DMS79 treated with DMSO at 0.1 percent for 48 hours (cell line): ENCODE measurements around the gene GRIK5.

ENCODE experiments used
- DNase-seq: peaks from one replicate; lab custom pipeline; 2025; lab: John Stamatoyannopoulos, UW

The GRIK5 gene

DNA sequence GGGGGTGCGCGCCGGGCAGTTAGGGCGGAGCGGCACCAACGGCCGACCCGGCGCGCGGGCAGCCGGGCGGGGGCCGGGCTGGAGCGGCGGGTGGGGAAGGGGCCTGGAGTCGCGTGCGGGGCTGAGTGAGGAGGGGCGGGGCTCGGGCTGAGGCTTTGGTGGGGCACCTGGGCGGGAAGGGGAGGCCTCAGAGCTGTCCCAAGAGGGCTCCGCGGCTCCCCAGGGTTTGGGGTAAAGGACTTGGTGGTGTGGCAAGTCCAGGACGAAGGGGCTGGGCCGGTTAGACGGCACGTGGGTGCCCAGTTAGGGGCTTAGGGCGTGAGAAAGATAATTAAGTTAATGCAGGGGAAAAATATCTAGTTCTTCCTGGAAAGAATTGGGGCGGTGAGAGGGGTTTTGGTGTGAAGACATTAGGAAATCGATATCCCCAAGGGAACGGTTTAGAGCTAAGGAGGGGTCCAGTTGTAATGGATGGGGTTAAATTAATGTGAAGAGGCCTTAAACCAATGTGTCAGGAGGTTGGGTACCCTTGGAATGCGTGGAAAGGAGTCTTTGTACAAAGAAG lies 6.5 kb upstream of the GRIK5 start:
- no peak for DNase-seq

DNA sequence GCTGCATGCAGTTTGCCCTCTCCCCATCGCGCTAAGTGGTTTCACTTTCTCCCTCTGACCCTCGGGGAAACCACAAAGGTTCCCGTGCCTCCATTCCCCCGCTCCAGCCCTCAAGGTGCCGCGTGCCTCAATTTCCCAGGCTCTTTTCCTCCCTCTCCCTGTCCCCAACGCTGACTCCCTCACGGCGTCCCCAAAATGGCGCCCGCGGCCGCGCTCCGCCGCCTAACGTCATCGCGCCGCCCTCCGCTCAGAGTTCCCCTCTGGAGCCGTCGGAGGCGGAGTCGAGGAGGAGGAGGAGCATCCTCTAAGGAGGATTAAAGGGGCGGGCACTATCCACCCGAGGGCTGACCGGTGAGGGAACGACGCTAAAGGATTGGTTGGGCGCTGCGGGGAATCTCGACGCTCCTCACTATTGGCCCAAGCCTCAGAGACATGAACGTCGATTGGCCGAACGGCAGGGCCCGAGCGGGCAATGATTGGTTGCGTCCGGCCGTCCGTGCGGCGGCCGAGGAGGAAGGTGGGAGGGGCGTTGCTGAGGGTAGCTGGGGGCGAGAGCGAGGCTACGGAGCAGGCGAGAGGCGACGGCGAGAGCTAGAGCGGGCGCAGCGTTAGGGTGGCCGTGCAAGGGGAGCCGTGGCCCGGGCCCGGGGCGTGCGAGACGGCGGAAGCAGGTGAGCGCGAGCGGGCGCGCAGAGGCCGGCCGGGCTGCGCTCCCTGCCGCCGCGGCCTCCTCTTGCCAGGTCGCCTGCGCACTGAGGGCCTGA lies 5.8 kb upstream of the GRIK5 start, which contains the start of gene ZNF574:
TSS of gene ZNF574 (plus strand) at position 551 of the 764 bp plus-strand sequence. CDS start 2,441 bp downstream, outside the sequence.
- peak; percentile 99 for DNase-seq

DNA sequence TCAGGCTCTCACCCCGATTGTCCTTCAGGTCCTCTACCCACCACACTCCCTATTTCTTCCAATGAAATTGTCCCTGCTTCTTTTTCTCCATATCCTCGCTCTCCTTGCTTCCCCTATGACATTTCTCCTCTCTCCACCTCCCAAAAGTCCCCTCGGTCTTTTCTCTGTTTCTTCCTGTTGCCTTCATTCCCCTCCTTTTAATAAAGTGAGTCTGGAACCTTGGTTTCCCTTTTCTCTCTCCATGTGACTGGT lies 5.3 kb upstream of the GRIK5 start:
- DNase-seq = peak; percentile 73

DNA sequence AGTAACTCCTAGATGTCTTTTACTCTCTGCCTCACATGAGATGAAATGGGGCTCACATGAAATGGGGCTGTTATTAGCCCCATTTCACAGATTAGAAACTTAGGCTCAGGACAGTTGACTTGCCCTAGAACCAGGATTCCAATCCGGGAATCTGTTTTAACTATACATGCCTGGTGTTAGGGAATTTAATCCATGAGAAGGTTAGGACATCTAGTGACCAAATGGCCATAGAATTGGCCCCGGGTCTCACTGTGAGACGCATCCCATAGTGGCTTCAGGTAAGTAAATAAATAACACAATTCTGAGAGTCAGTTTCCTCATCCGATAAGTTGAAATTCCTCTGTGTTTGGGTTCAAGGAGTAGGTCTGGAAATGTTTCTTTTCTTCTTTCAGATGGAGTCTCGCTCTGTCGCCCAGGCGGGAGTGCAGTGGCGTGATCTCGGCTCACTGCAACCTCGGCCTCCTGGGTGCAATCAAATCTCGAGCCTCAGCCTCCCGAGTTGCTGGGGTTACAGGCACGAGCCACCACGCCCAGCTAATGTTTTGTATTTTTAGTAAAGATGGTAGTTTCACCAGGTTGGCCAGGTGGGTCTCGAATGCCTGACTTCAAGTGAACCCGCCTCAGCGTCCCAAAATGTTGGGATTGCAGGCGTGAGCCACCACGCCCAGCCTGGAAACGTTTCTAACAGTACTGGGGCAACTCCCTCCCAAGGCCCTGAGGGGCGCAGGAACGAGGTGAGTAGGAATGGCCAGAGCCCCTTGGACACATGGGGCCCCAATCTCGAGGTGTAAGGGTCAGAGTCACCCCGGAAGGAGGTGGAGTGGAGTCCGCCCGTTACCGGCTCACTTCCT lies 4.7 kb upstream of the GRIK5 start:
- no peak for DNase-seq

DNA sequence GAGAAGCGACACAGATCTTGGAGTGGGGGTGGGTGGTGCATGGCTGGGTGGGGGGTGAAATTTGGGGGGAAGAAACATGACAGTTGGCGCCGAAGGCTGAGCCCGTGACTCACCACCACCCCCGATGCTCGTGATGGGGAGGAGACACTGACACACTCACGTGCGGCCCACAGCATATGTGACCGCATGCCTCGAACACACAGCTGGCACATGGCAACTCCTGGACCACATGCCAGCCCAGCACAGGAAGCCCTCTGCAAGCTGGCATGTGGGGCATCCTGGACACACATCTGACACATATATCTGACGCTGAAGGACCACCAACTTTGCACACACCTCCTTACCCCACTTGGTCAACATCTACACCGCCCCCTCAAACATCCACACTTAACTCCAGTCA lies 1.2 kb upstream of the GRIK5 start:
- DNase-seq = no peak

DNA sequence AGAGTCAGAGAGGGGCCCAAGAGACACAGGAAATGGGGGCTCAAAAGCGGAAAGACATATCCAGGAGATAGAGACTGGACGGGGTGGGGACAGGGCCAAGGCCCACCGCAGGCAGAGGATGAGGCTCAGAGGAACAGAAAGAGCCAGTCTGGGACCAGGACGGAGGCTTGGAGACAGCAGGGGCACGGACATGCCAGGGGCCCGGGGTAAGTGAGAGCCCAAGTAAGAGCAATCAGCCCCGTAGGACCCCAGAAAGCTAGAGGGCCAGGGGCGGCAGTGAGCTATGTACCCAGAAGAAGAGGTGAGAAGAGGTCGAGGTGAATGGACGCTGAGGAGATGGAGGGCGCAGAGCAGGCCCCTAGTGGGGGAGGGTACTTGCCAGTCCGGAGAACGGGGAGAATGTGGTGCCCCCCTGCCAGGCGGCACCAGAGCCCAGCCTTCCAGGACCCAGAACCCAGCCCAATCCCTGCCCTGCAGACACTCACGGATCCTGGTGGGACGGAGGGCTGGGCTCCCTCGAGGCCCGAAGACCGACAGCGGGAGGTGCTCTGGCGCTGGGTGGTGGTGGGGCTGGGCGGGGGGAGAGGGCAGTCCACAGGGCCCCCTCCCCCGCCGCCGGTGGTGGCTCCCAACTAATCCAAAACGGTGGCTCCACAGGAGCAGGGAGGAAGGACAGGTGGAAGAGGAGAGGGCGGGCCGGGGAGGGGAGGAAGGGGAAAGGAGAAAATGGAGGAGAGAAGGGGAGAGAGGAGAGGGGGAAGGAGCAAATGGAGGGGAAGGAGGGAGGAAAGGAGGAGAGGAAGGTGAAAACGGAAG lies 1.0 kb downstream of the GRIK5 start:
- peak; percentile 18 for DNase-seq

DNA sequence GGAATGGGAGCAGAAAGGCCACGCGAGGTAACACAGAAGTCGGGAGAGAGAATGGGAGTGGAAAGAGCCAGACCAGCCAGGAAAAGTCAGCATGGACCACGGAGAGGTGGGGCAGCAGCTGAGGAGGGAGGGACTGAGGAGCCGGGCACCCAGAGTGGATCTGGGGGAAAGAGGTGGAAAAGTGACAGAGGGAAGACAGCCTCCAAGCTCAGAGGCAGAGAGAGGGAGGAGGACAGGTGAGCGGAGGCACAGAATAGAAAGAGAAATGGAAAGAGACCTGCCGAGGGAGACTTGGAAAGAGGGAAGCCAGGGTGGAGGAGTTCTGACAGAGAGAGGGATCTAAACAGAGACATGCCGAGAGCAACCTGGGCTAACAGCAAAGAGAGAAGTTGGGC lies 1.6 kb downstream of the GRIK5 start:
- no peak for DNase-seq

DNA sequence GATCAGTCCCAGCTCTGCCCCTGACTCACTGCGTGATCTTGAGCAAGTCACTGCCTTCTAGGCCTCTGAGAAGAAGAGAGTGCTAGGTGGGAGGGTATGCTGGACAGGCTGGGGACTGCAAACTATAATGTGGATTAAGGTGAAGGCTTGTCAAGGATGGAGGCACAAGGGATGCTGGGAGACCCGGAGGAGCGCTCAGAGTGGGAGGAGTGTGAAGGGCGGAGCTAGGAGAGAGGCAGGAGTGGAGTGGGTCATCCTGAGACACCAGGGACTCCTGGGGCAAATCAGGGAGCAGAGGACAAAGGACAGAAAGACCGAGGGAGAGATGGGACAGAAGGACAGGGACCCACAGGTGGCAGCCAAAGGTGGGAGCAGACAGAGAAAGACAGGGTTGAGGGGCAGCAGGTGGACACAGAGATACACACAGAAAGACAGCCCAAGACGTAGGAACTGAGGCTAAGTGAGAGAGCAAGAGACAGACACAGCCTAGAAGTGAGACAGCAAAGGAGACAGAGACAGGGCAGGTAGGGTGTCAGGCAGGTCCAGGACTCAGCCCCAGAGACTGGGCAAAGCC lies 2.6 kb downstream of the GRIK5 start:
- no peak for DNase-seq

DNA sequence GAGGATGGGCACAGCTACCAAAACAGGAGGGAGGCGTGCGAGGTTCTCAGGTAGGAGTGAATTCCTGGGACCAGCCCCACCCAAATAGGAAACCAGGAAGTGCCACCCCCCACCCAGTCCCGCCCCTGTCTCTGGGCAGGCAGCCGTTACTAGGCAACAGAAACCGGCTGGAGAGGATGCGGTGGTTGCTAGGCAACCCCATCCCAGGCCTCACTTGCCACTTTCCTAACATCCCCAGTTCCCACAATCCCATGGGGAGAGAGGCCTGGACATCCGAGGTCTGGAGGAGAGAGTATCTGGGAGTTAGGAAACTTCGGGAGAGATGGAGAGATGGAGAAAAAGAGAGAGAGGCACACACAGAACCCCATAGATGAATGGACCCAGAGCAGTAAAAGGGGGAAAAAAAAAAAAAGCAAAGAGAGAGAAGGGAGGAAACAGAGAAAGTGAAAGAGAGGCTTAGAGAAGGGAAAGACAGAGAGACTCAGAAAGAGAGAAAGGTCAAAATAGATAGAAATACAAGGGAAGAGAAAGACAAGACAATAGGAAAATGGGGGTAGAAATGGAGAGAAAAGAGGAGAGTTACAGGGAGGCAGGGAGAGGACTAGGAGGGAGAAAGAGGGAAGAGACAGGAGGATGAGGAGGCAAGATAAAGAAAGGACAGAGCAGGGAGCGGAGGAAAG lies 3.8 kb downstream of the GRIK5 start:
- DNase-seq = peak; percentile 40

DNA sequence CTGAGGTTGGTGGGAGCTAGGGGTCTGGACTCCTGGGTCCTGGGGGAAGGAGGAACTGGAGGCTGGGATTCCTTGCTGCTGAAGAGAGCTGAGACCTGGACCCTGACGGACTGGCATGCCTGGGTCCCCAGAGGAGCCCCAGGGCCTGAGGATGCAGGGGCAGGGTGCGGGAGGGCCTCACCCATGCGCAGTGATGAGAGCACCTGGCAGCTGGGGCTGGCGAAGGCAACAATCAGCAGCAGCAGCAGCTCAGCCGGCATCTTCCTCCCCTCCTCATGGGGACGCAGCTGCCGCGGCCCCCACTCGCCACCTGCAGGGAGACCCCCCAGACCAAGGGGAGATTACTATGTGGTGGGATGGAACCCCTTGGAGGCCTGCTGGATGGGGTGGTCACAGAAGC lies 4.5 kb downstream of the GRIK5 start:
- no peak for DNase-seq

DNA sequence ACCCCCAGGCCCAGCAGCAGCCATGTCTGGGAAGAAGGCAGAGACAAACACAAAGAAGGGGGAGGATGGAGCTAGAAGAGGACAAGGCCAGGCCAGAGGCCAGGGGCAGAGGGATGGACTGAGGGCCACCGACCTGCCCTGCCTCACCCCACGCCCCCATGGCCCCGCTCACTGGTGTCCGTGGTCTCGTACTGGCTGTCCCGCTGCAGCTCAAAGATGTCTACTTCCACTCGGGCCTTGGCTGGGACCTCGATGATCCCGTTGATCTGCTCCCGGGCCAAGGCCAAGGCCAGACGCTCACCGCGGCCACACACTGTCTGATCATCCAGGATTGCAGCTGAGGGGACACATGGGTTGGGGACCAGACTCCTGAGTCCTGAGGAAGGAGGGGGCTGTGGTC lies 5.0 kb downstream of the GRIK5 start:
- DNase-seq = no peak

DNA sequence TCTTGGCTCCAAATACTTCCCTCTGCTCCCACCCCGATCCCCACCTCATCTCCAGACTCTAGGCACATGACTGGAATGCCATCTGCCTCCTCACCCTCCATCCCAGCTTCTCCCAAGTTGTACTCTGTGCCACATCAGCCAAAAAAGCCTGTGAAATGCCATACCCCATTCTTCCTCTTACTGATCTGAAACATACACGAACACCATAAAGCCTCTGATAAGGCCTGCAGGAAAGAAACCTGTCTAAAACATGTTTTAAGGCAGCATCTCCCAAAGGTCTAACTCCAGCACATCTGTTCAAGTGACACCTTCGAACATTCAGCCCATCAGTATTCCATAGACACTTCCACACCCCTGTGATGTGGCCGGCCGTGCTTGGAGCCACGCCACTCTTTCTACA lies 5.6 kb downstream of the GRIK5 start:
- DNase-seq = no peak

DNA sequence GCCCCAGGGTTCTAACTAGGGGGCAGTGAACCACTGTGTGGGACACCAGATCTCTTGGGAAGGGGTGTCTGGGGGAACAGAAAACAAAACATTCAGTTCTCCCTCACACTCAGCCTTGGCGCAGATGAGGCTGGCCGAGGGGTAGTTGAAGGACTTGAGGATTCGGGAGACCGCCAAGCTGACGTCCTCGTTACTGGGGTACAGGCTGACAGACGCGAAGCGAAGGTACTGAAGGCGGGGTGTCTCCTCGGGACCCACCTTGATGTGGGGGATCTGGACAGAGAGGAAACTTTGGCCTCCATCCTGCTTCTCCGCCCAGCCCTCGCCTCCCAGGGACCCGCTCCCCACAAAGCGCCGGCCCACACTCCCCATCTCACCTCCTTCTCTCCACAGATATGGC lies 7.6 kb downstream of the GRIK5 start:
- DNase-seq = no peak

DNA sequence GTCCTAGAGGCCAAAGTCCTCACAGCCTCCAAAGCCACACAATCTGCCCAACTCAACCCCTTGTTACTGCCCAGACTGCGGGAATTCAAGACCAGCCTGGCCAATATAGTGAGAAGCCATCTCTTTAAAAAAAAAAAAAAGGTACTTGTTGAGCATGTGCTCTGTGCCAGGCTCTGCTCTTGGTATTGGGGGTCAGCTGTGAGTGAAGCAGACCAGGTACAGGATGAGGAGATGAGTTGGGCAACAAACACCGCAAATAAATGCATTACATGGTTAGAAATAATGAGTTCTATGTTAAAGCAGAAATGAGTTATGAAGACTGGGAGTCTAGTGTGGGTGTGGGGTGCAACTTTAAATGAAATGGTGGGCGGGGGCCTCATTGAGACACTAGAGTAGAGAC lies 9.9 kb downstream of the GRIK5 start:
- no peak for DNase-seq

DNA sequence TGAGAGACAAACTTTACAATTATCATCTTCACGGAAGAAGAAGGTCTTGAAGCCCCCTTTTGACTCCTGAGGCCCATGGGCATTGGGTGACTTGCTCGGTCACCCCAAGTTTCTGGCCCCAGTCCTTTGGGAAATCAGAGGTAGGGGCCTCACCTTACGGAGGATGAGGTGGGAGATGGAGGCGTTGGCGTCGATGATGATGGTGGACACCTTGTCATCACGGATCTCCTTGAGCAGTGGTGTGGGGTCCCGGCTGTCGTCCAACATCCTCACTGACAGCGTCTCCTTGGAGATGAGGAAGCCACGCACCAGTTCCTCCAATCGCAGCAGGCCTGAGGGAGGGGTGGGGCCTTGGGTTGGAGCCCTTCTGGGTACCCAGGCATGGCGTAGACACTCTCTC lies 10.8 kb downstream of the GRIK5 start:
- no peak for DNase-seq

DNA sequence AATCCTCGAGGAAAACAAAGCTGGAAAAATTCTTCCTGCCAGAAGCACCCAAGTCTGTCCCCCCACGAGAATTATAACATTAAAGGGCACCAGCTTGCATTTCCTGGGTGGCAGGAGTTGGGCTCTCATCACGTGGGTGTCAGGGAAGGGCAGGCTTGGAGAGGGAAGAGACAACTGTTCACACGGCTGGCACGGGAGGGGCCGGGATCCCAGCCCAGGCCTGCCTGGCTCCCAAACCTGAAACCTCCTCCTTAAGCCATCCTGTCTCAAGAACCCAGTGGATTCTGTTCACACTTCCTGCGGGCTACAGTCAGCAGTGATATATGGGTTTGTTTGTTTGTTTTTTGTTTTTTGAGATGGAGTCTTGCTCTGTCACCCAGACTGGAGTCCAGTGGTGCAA lies 12.2 kb downstream of the GRIK5 start:
- DNase-seq = no peak

DNA sequence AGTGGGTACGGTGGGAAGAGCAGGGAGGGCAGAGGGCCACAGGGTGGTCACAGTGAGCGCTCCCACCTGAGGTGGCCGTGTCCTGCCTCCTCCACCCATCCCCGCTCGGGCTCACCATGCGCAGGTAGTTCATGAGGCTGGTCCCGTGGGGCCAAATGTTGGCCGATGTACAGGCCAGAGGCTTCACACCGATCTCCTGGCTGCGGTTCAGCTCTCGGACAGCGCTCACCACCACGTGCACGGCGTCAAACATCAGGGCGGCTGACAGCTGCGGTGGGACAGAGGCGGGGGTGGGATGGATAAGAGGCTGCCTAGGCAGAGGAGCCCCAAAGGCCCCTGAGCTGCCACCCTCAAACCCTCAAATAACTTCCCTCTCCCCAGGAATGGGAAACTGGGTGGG lies 15.8 kb downstream of the GRIK5 start:
- DNase-seq = no peak

DNA sequence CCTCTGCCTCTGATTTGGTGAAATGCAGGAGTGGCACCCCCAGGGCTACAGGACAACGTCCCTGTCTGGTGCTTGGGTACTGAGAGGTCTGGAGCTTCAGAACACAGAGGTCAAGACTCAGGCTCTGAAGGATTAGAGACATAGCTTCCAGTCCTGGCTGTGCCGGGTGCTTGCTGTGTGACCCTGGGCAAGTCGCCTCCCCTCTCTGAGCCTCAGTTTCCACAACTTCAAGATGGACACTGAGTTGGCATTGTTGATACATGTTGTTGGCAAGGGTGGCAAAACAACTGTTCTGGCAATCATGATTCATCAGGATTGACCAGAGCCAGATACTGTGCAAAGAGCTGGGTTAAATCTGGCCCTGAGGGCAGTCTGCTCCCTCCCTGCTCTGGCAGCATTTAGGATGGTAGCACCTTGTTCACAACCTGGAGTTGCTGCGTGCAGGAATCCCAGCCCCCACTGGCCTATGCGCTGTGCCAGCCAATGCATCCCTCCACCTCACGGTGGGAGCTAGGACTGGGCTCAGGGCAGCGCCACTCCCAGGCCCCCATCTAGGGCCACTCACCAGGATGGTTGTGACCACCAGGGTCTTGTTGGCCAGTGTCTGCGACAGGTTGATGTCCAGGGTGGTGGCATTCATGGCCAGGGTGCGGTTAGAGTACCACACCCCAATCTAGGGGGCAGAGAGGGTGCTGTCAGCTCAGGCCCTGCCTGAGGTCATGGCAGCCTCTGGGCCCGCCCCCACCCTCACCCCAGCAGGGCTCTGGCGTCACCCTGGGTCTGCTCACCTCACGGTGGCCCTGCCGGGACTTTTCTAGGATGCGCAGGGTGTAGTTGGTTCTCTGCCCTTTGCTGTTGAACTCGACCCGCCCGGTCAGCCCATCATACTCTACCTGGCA lies 16.7 kb downstream of the GRIK5 start:
- DNase-seq = no peak

DNA sequence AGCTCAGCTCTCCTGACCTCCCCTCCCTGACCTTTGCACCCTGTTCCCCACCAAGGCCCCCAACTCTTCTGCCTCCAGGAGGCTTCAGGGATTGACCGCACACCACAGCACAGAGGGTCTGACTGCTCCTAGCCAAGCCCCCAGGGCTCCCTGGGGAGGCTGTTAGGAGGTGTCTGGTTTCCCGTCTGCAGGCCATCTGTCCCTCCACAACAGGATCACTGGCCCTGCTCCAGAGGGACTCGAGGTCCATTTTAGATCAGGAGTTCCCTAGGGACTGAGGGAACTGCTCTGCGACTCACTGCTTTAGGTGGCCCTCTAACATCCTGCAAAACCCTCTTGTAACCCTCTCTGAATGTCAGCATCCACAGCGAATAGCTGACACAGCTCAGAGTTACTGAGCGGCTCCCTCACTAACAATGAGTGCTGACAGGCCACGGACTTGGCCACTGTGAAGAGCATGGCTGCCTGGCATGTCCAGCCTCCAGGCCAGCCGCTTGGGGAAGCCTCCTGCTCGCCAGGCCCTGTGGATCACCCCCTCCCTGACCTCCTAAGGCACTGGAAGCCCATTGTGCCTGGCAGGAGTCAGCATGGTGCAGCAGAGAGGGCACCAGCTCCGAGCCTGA lies 17.7 kb downstream of the GRIK5 start:
- peak; percentile 54 for DNase-seq
